Measurements from ENCODE around the gene SNAPC1. TPM values are rescaled to one million over a fixed set of nuclear protein-coding genes. Genes with fewer than 3 reads are reported as not detected.

Gene SNAPC1
- total RNA-seq, 1 experiment from 2014 or later: 6.8 TPM

- Mint-ChIP-seq H3K4me3 (no peak overlapping the region), H3K27ac (no peak overlapping the region), H3K27me3 (ENCODE audit: low read depth) (peaks cover 1% of the 10 kb centered on the region; the same call in 1 of the 2 replicates), H3K9me3 (no peaks in the 10 kb centered on the region), H3K36me3 (ENCODE audit: insufficient read depth in 1 of 3, low read depth in 3 of 3) (no peaks in the 10 kb centered on the region; a peak in 1 of 7 replicates), H3K4me1 (peaks cover 11 to 19% of the 10 kb centered on the region in 2 experiments)
- Histone ChIP-seq H3K4me2 (ENCODE audit: insufficient read depth, insufficient read length, low read length) (no peak overlapping the region), H2AFZ (ENCODE audit: low read length) (no peak overlapping the region), H3K14ac (ENCODE audit: insufficient read depth, low read length) (no peak overlapping the region), H3K79me2 (ENCODE audit: insufficient read depth, low read length) (no peaks in the 10 kb centered on the region), H2BK5ac (ENCODE audit: insufficient read length, low read length) (no peak overlapping the region), H4K91ac (ENCODE audit: insufficient read length, low read depth, low read length) (no peak overlapping the region), H2BK12ac (ENCODE audit: insufficient read length, low read depth, low read length) (no peak overlapping the region), H2BK120ac (ENCODE audit: low read depth, low read length, poor library complexity, severe bottlenecking) (no peak overlapping the region), H3K23me2 (ENCODE audit: insufficient read length, low read depth, low read length, poor library complexity, severe bottlenecking) (no peaks in the 10 kb centered on the region), H3K23ac (ENCODE audit: insufficient read length, low read depth, low read length) (no peak overlapping the region), H3K18ac (ENCODE audit: insufficient read length, low read depth, low read length) (no peak overlapping the region), H2BK20ac (ENCODE audit: low read depth, low read length, poor library complexity, severe bottlenecking) (no peak overlapping the region), H4K5ac (ENCODE audit: insufficient read length, low read depth, low read length) (no peak overlapping the region), H3K4ac (ENCODE audit: low read depth, low read length) (no peak overlapping the region), H3K4me1 (ENCODE audit: insufficient read depth, low read length) (no peaks in the 10 kb centered on the region; the same call in 1 of the 2 replicates), H4K8ac (replicated peaks; ENCODE audit: insufficient read length, low read depth, low read length) (no peak overlapping the region), H3K27ac (ENCODE audit: insufficient read length, low read depth, low read length) (no peak overlapping the region), H2BK15ac (ENCODE audit: low read depth, low read length) (no peak overlapping the region), H3T11ph (ENCODE audit: low read length) (no peak overlapping the region), H4K20me1 (ENCODE audit: control insufficient read depth, insufficient read depth, insufficient read length) (no peaks in the 10 kb centered on the region), H3K9me3 (ENCODE audit: control insufficient read depth, low read depth, low read length) (no peaks in the 10 kb centered on the region), H2AK5ac (ENCODE audit: insufficient read length, low read length) (no peak overlapping the region), H3K9ac (ENCODE audit: extremely low read depth, insufficient read length, low read length) (no peak overlapping the region), H3K27me3 (ENCODE audit: insufficient read depth, low read length) (no peaks in the 10 kb centered on the region), H3K79me1 (ENCODE audit: insufficient read depth, low read depth, low read length, poor library complexity, severe bottlenecking) (no peaks in the 10 kb centered on the region), H3K56ac (ENCODE audit: insufficient read length, low read depth, low read length) (no peak overlapping the region)
- TF ChIP-seq CTCF (conservative IDR thresholded peaks at IDR 0.05): no peak
- WGBS (ENCODE audit: extremely low coverage, insufficient read length, low lambda C conversion rate): no CpG with 5 or more reads among the region's 2 CpGs
- DNase-seq: no peak
Measured at GRCh38 chr14:61803755-61804154, 41.5 kb downstream of the SNAPC1 start.

All from H9 (cell line).